Smooth muscle cell of the brain vasculature (primary cell): ENCODE results near the gene RNU6-8.

Experiments used
- DNase-seq: peaks from one replicate; pipeline ENCODE4 v3.0.0-alpha.2; 2012; ENCODE audit warnings: low read depth, low spot score

Gene RNU6-8

GRCh38 chr14:32202998-32203882 is at the start of gene RNU6-8:
Gene RNU6-8, minus strand, starts transcription at chr14:32203269.
- peak; percentile 69 for DNase-seq

- peak; percentile 63 for DNase-seq
These were observed 49.1 kb upstream of the RNU6-8 start for GRCh38 chr14:32252030-32252670.

GRCh38 chr14:32251530-32251929 is 48.5 kb upstream of the RNU6-8 start:
- no peak for DNase-seq

GRCh38 chr14:32250681-32251080 is 47.6 kb upstream of the RNU6-8 start:
- DNase-seq = no peak

GRCh38 chr14:32249780-32250179 is 46.7 kb upstream of the RNU6-8 start:
- no peak for DNase-seq

GRCh38 chr14:32249371-32249770 is 46.3 kb upstream of the RNU6-8 start:
- no peak for DNase-seq

GRCh38 chr14:32246751-32247150 is 43.7 kb upstream of the RNU6-8 start:
- DNase-seq = no peak

GRCh38 chr14:32244404-32244803 is 41.3 kb upstream of the RNU6-8 start:
- no peak for DNase-seq

GRCh38 chr14:32233260-32233659 is 30.2 kb upstream of the RNU6-8 start:
- DNase-seq = no peak

GRCh38 chr14:32232481-32232880 is 29.4 kb upstream of the RNU6-8 start:
- DNase-seq = no peak

GRCh38 chr14:32230695-32231280 is 27.7 kb upstream of the RNU6-8 start:
- no peak for DNase-seq

GRCh38 chr14:32230181-32230580 is 27.1 kb upstream of the RNU6-8 start:
- no peak for DNase-seq

- no peak for DNase-seq
These were observed 23.0 kb upstream of the RNU6-8 start for GRCh38 chr14:32226056-32226455.

- no peak for DNase-seq
These were observed 22.4 kb upstream of the RNU6-8 start for GRCh38 chr14:32225378-32225920.

- DNase-seq = peak; percentile 67
These were observed 21.8 kb upstream of the RNU6-8 start for GRCh38 chr14:32224737-32225377.

GRCh38 chr14:32217301-32217700 is 14.2 kb upstream of the RNU6-8 start:
- DNase-seq = no peak

- no peak for DNase-seq
These were observed 9.8 kb upstream of the RNU6-8 start for GRCh38 chr14:32212833-32213232.

- DNase-seq = no peak
These were observed 8.0 kb upstream of the RNU6-8 start for GRCh38 chr14:32211068-32211404.

- no peak for DNase-seq
These were observed 6.4 kb upstream of the RNU6-8 start for GRCh38 chr14:32209471-32209870.

GRCh38 chr14:32208490-32208889 is 5.4 kb upstream of the RNU6-8 start:
- no peak for DNase-seq

GRCh38 chr14:32206552-32206951 is 3.5 kb upstream of the RNU6-8 start:
- no peak for DNase-seq

GRCh38 chr14:32205984-32206383 is 2.9 kb upstream of the RNU6-8 start:
- no peak for DNase-seq
